Psoas muscle (tissue), 8 donors: ENCODE data around the gene C2orf15. TPM values are rescaled to one million over a fixed set of nuclear protein-coding genes. Genes with fewer than 3 reads are reported as not detected.

Source experiments
- ATAC-seq, 4 donors: fragments of 200-7000 bp; cut with Tn5 transposase; one replicate each; pipeline ENCODE4 v1.9.1; 2020; ENCODE audit warnings: moderate library complexity in 3 of 4, mild to moderate bottlenecking in 2 of 4
- DNase-seq, 2 donors: peaks; one replicate each; pipeline ENCODE4 v3.0.0-alpha.2; 2020
- H3K27ac ChIP-seq: fragments of 200-600 bp; one replicate; pipeline ENCODE4 v1.8.0; 2022
- H3K27me3 ChIP-seq, 3 donors: fragments of 200-600 bp in 1 of 3; one replicate each; pipeline versions ENCODE4 v1.6.1 to v1.8.0; 2013 to 2022; ENCODE audit warnings: low read length in 2 of 3, mild to moderate bottlenecking in 2 of 3, moderate library complexity in 1 of 3; ENCODE audit not compliant: insufficient read depth in 3 of 3
- H3K36me3 ChIP-seq, 2 donors: fragments of 200-600 bp in 1 of 2; one replicate each; pipeline versions ENCODE4 v1.6.1 to v1.8.0; 2013 to 2022; ENCODE audit warnings: low read depth in 1 of 2, mild to moderate bottlenecking in 1 of 2, moderate library complexity in 1 of 2; ENCODE audit not compliant: insufficient read depth in 1 of 2
- H3K4me1 ChIP-seq: fragments of 200-600 bp; one replicate; pipeline ENCODE4 v1.8.0; 2022
- H3K4me3 ChIP-seq: fragments of 200-600 bp; one replicate; pipeline ENCODE4 v1.8.0; 2022; ENCODE audit warnings: mild to moderate bottlenecking
- H3K9me3 ChIP-seq: fragments of 200-600 bp; one replicate; pipeline ENCODE4 v1.8.0; 2022
- WGBS, 3 donors: extraction: QIAGEN DNeasy Blood & Tissue Kit; methylation state at CpG; one replicate each; pipeline versions ENCODE4 v1.1.6 to v1.1.7; 2013; 5-methylcytosine and 5-hydroxymethylcytosine counted together
- intact Hi-C, 2 donors: fragments of 100-400 bp; cut with DNase I; formaldehyde crosslinking; loops; one replicate each; pipeline versions ENCODE4 v1.11.0 to v1.14.2; 2022
- polyA plus RNA-seq, 3 donors: library from polyadenylated mRNA; stranded (reverse); fragments of 200-250 nt; gene quantifications; one replicate each; pipeline ENCODE4 v1.2.3, GENCODE V29; 2013
- total RNA-seq, 4 donors: library from RNA; stranded (reverse); fragmentation: NEBNext Ultra II Directional in 2 of 4; extraction: Animal tissue kit (Norgen Biotek cat#: 25700) in 2 of 4; gene quantifications; one replicate each; pipeline versions ENCODE4 v1.2.1 to v1.2.4, GENCODE V29; 2021 to 2023
- TF ChIP-seq, protein P1 (sequence below): fragments of 200-600 bp; IDR thresholded peaks from one replicate; pipeline ENCODE4 v1.8.0; 2022; ENCODE audit warnings: antibody characterized with exemption
- donor health status: healthy with polysubstance abuse.
- donor health status: DM: no; HTN: no; CAD: no; lungs with moderate emphysema.
- donor health status: Bipolar disorder and iron deficiency.
- donor health status: healthy.
- donor health status: DM: yes; HTN: yes; CAD: no.
- donor health status: DM: no; HTN: no; CAD: no.
- donor health status: DM: no; HTN: no; CAD: no.
- donor health status: DM: yes; HTN: yes; CAD: no.

Gene C2orf15
- total and polyA plus RNA-seq, 7 donors, result 0.05 to 0.16 TPM; not detected in 5

DNA sequence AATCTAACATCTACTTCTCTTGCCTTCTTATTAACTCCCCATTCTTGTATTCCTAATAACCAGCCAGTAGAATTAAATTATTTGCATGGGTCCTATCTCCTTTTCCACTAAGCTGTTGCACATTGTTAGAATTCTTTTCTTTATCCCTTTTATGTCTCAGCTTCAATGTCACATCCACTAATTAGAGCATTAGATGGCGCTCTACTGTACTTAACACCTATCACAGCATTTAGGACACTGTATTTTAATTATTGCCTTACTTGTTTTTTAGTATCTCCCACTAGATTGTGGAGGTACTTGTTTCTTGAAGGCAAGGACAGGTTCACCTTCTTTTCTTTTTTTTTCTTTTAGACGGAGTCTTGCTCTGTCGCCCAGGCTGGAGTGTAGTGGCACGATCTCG, 17.1 kb downstream of the C2orf15 start:
- Histone ChIP-seq H3K27ac (no peak overlapping the region), H3K27me3 (no peaks in the 10 kb centered on the region), H3K36me3 (peaks cover 6 to 58% of the 10 kb centered on the region in 2 donors), H3K9me3 (no peaks in the 10 kb centered on the region), H3K4me1 (peaks cover 3% of the 10 kb centered on the region), H3K4me3 (no peak overlapping the region)
- intact Hi-C loops, result loop anchor here in 1 of 2 donors (10.0 kb wide), 1 partner anchor 544 kb away; no protein-coding TSS in a partner anchor
- TF ChIP-seq, protein P1, sequence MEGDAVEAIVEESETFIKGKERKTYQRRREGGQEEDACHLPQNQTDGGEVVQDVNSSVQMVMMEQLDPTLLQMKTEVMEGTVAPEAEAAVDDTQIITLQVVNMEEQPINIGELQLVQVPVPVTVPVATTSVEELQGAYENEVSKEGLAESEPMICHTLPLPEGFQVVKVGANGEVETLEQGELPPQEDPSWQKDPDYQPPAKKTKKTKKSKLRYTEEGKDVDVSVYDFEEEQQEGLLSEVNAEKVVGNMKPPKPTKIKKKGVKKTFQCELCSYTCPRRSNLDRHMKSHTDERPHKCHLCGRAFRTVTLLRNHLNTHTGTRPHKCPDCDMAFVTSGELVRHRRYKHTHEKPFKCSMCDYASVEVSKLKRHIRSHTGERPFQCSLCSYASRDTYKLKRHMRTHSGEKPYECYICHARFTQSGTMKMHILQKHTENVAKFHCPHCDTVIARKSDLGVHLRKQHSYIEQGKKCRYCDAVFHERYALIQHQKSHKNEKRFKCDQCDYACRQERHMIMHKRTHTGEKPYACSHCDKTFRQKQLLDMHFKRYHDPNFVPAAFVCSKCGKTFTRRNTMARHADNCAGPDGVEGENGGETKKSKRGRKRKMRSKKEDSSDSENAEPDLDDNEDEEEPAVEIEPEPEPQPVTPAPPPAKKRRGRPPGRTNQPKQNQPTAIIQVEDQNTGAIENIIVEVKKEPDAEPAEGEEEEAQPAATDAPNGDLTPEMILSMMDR, result no peak
- 89 to 93% (median 92%) methylated on average over 5 of the region's 5 CpGs for WGBS, 3 donors
- no peak for ATAC-seq
- no peak for DNase-seq

DNA sequence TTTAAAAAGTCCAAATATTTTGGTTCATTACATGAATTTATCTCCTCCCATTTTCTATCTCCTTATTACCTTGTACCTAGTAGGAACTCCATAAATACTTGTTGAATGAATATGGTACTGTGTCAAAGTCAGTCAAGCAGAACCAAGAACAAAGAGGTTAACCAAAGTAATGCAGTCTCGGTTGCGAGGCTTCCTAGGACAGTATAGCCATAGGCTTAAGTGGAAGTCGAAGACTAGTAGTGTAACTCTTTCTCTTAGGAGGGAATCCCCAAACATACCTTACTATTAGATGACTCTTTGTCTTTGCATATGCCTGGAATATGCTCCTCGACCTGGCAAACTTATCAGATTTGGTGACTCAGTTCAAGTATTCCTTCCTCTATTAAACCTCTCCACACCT, 18.1 kb downstream of the C2orf15 start:
- Histone ChIP-seq H3K9me3 (no peaks in the 10 kb centered on the region), H3K4me1 (no peaks in the 10 kb centered on the region), H3K4me3 (no peak overlapping the region), H3K27me3 (no peaks in the 10 kb centered on the region), H3K36me3 (peaks cover 6 to 67% of the 10 kb centered on the region in 2 donors), H3K27ac (no peak overlapping the region)
- WGBS, 3 donors, result 87 to 92% (median 92%) methylated on average over 4 of the region's 4 CpGs
- TF ChIP-seq, protein P1, result no peak
- DNase-seq, result no peak
- intact Hi-C loops, result loop anchor here in 1 of 2 donors (10.0 kb wide), 1 partner anchor 545 kb away; no protein-coding TSS in a partner anchor
- no peak for ATAC-seq

DNA sequence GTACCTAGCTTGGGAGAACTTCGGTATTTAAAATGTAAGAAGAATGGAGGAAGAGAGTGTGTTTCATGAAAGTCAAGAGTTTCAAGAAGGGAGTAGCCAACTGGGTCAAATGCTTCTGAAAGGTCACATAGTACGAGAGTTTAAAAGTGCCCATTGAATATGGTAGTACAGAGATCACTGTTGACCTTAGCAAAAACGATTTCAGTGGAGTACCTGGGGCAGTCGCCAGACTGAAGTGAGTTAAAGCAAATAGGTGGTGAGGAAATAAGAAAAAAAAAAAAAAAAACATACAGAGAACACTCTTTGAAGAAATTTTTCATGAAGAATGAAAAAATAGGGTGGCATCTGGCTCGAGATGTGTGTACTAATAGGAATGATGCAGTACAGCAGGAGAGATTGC, 24.7 kb downstream of the C2orf15 start:
- Histone ChIP-seq H3K9me3 (no peaks in the 10 kb centered on the region), H3K27ac (no peak overlapping the region), H3K4me1 (no peaks in the 10 kb centered on the region), H3K27me3 (no peaks in the 10 kb centered on the region), H3K4me3 (no peak overlapping the region), H3K36me3 (peaks cover 3 to 89% of the 10 kb centered on the region in 2 donors)
- no peak for ATAC-seq
- no peak for DNase-seq
- intact Hi-C loops, result loop anchor here in 1 of 2 donors (10.0 kb wide), 1 partner anchor 159 kb away; no protein-coding TSS in a partner anchor
- WGBS, 3 donors, result 68 to 91% (median 74%) methylated on average over 5 of the region's 5 CpGs
- TF ChIP-seq, protein P1, result no peak

DNA sequence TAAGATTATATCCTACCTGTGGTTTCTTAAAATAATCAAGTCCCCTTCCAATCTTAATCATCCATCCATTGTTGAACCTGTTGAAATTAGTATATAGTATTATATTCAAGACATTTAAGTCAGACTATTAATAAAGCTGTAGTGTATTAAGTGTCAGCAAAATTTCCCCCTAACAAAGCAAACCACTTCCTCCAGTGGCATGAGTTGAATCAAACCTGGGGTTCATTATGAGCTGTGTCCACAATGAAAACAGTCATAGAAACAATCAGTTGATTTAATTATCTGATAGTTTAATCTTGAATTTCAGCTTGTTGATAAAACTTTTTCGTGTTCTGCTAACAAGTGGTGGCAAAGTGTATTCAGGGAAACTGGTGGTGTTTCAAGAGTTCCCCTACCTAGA, 28.0 kb downstream of the C2orf15 start:
- Histone ChIP-seq H3K27ac (no peak overlapping the region), H3K27me3 (no peaks in the 10 kb centered on the region), H3K36me3 (peaks cover 3 to 89% of the 10 kb centered on the region in 2 donors), H3K4me3 (no peak overlapping the region), H3K4me1 (no peaks in the 10 kb centered on the region), H3K9me3 (no peaks in the 10 kb centered on the region)
- TF ChIP-seq, protein P1, result no peak
- WGBS, 3 donors, result 73 to 94% (median 92%) methylated on average over 1 of the region's 1 CpG
- intact Hi-C loops, result loop anchor here in 1 of 2 donors (10.0 kb wide), 1 partner anchor 155 kb away; no protein-coding TSS in a partner anchor
- ATAC-seq (no peak), DNase-seq (no peak)
